Measurements from ENCODE around the gene PPP4C.
A peak's percentile ranks its signal among the peaks of the same experiment; 100 is the strongest.
"Not testable (repeated sequence)": the region's sequence is repeated elsewhere in the genome, so short reads cannot be mapped to it uniquely, and the experiment has no call there.

PPP4C gene

DNA sequence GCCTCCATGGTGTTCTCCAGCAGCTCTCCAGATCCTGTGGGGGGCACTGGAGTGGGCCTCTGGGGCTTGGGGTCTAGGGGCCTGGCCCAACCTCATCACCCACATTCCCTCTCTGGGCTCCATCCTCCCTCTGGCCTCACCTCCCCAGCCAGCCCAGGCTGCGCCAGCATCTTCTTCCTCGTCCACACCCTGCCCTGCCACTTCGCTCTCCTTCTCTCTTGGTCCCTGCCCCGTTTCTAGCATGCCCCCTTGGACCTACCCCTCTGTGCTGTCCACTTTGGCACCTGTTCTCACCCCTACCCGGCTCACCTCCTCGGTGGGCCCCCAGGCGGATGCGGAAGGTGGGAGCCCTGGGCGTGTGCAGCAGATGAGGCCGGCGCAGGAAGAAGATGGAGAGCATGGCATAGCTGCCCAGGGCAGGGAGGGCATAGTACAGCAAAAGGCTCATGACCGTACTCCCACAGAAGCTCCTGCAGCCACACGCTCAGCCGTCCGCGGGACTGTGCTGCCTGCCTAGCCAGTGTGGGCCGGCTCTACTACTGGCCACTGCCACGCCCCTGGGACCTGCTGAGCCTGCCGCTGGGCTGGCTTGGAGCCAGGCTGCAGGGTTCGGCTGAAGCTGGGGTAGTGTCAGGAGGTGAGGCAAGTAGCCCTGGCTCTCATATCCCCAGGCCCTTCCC, 37.4 kb downstream of the PPP4C start, which contains the start of gene GDPD3:
GDPD3 (minus strand) TSS at position 507 of the 680 bp plus-strand sequence; CDS start at position 448, 59 bp downstream.
- Mint-ChIP-seq H3K36me3 (peaks cover 7% of the 10 kb centered on the region), H3K27ac (no peak within 1 kb of the TSS), H3K9me3 (no peaks in the 10 kb centered on the region), H3K4me1 (peaks cover 12% of the 10 kb centered on the region), H3K4me3 (no peak within 1 kb of the TSS), H3K27me3 (no peaks in the 10 kb centered on the region)
- ATAC-seq (ENCODE audit: low read depth) (no peak), DNase-seq (ENCODE audit: low spot score in 2 of 2) (no peak)

DNA sequence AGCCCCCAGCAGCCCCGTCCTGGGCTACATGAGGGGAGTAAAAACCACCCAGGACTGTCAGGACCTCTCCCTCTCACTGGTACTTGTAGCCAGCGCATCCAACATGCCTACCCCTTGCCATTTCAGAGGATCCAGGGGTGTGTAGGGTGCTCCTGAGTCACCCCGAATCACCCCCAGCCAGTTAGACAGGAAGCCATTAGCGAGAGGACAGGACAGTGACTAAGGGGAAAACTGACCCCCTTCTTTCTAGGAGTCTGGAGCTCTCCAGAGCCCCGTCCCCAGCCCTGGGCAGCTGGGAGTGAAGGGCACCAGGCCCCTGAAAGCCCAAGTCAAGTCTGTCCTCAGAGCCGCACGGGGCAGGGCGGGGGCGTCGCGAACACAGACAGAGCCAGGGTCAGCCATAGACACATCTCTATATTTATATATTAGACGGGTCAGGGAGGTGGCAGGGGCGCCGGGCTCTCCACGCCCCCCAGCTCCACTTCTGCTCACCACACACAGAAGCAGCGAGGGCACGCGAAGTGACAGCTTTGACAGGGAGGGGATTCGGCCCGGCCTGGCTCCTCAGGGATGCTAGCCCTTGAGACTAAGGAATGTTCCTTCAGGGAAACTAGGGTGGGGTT, 38.0 kb downstream of the PPP4C start:
- ATAC-seq (ENCODE audit: low read depth) = no peak
- Mint-ChIP-seq H3K27ac (no peak overlapping the region), H3K36me3 (peaks cover 8% of the 10 kb centered on the region), H3K9me3 (no peaks in the 10 kb centered on the region), H3K27me3 (no peaks in the 10 kb centered on the region), H3K4me1 (peaks cover 12% of the 10 kb centered on the region), H3K4me3 (no peak overlapping the region)
- no peak for DNase-seq (ENCODE audit: low spot score in 2 of 2)

DNA sequence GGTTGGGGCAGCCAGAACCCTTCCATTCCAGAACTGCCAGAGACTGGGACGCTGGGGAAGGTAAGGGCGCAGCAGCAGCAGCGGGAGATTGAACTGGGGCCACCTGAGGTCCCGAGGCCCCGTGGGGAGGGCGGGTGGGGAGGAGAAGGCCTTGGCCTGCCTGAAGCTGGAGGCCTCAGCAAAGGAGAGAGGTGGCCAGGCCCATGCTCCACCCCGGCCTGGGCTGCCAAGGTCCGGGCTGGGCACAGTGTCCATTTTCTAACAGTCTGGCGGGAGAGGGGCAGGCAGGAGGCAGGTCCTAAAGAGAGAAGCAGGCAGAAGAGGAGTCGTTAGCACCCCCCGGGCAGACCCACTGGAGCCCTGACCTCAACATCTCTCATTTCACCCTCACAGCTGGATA, 38.6 kb downstream of the PPP4C start:
- no peaks in the 10 kb centered on the region for H3K27me3 Mint-ChIP-seq
- no peak overlapping the region for H3K4me3 Mint-ChIP-seq
- no peak overlapping the region for H3K27ac Mint-ChIP-seq
- H3K36me3 Mint-ChIP-seq = peaks cover 9% of the 10 kb centered on the region
- ATAC-seq (ENCODE audit: low read depth) (no peak), DNase-seq (ENCODE audit: low spot score in 2 of 2) (no peak)
- H3K9me3 Mint-ChIP-seq = no peaks in the 10 kb centered on the region
- H3K4me1 Mint-ChIP-seq = peaks cover 12% of the 10 kb centered on the region

DNA sequence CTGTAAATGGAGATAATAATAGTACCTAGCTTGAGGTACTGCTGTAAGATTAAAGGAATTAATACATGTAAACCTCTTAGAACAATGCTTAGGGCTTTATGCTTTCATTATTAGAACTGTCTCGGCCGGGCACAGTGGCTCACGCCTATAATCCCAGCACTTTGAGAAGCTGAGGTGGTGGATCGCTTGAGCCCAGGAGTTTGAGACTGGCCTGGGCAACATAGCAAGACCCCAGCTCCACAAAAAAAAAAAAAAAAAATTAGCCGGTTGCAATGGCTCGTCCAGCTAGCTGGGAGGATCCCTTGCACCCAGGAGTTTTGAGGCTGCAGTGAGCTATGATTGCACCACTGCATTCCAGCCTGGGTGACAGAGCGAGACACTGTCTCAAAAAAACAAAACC, 39.0 kb downstream of the PPP4C start:
- not testable (repeated sequence) for H3K4me3 Mint-ChIP-seq; H3K9me3 Mint-ChIP-seq; H3K27me3 Mint-ChIP-seq; H3K27ac Mint-ChIP-seq; ATAC-seq (ENCODE audit: low read depth); DNase-seq (ENCODE audit: low spot score in 2 of 2)
- Mint-ChIP-seq H3K36me3 (peaks cover 10% of the 10 kb centered on the region), H3K4me1 (peaks cover 12% of the 10 kb centered on the region)

DNA sequence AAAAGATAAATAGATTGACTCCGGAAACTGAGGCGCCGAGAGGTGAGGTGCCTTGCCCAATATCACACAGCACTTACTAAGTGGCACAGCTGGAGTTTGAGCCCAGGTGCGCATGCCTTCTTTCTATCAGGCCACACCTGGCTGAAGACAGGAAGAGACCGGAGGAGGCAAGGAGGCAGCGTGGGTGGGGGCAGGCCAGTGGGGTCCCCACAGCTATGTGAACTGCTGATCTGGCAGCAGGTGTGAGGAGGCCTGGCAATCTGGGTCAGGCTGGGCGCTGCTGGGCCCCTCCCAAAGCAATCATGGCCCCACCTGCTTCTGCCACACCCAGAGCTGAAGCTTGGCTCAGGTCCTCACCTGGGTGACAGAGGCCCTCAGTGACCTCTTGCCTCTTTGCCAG, 39.4 kb downstream of the PPP4C start:
- no peak for DNase-seq (ENCODE audit: low spot score in 2 of 2)
- Mint-ChIP-seq H3K4me3 (no peak overlapping the region), H3K27me3 (no peaks in the 10 kb centered on the region), H3K27ac (no peak overlapping the region), H3K4me1 (peaks cover 16% of the 10 kb centered on the region), H3K9me3 (no peaks in the 10 kb centered on the region), H3K36me3 (peaks cover 10% of the 10 kb centered on the region)
- peak; percentile 39 for ATAC-seq (ENCODE audit: low read depth)

DNA sequence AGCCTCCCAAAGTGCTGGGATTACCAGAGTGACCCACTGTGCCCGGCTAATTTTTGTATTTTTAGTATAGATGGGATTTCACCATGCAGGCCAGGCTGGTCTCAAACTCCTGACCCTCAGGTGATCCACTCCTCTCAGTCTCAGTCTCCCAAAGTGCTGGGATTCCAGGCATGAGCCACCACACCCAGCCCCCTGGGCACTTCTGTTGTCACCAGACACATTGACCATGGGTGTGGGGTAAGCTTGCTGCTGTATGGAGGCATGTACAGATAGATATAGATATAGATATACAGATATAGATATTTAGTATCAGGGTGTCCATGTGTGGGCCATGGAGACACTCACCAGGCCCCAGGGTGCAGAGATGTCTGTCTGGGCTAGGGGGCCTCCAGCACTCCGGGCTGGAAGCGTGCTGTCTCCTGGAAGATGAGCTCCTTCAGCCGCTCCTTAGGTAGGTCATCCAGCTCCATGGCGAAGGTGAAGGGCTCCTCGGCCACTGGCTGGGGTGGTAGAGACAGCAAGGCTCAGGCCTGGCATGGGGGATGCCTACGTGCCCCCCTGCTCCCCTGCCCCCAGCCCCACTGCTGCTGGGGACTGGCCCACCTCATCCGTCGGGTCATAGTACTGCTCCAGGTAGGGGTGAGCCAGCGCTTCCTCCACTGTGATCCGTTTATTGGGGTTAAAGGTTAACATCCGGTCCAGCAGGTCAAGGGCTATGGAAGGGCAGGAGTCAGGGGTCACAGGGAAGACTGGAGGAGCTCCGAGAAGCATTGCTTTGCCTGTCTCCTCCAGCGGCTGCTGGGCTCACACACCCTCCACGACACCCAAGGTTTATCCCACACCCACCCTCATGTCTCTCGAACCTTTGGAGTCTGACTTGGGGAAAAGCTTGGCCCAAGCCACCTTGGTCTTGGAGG, 40.8 kb downstream of the PPP4C start:
- H3K4me3 Mint-ChIP-seq = no peak overlapping the region
- H3K9me3 Mint-ChIP-seq = no peaks in the 10 kb centered on the region
- no peak for ATAC-seq (ENCODE audit: low read depth)
- H3K27me3 Mint-ChIP-seq = no peaks in the 10 kb centered on the region
- peaks cover 18% of the 10 kb centered on the region for H3K4me1 Mint-ChIP-seq
- DNase-seq (ENCODE audit: low spot score in 2 of 2) = no peak
- H3K27ac Mint-ChIP-seq = no peak overlapping the region
- H3K36me3 Mint-ChIP-seq = peaks cover 5% of the 10 kb centered on the region

DNA sequence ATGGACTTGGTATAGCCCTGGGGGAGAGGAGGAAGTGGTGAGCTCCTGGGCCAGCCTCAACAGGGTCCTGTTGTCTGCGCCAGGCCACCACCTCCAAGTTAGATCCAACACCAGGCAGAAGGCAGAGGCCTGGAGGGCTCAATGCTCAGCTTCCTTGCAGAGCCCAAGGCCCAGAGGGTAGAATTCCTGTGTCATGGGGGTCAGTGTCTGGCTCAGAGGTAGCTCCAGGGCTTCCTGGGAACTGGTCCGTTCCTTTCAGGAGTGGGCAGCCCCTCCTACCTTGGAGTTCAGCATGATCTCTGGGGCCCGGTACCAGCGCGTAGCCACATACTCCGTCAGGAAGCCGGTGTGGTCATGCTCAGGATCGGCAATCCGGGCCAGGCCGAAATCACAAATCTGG, 42.0 kb downstream of the PPP4C start:
- no peaks in the 10 kb centered on the region for H3K27me3 Mint-ChIP-seq

DNA sequence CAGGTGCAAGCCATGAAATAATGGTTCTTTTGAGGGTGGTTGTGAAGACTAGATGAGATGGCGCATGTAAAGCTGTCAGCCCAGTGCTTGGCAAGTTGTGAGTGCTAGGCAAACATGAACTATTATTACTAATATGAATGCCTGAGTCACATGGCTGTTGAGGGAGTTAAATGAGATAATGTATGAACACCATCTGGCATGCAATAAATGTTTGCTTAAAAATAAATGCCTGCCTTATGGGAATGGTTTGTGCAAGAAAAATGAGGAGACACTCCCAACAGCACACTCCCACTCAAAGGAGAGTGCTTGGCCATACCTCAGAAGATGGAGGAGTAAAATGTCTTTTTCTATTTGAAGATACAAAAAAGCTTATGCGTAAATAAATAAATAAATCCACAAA, 43.6 kb downstream of the PPP4C start:
- Mint-ChIP-seq H3K4me3 (no peak overlapping the region), H3K36me3 (peaks cover 5% of the 10 kb centered on the region), H3K27me3 (no peaks in the 10 kb centered on the region), H3K9me3 (no peaks in the 10 kb centered on the region), H3K27ac (no peak overlapping the region), H3K4me1 (peaks cover 20% of the 10 kb centered on the region)
- DNase-seq (ENCODE audit: low spot score in 2 of 2) = no peak
- no peak for ATAC-seq (ENCODE audit: low read depth)

More for the DNA sequence above, 42.0 kb downstream of the PPP4C start:
- Mint-ChIP-seq H3K9me3 (no peaks in the 10 kb centered on the region), H3K4me1 (peaks cover 23% of the 10 kb centered on the region), H3K4me3 (no peak overlapping the region), H3K36me3 (peaks cover 5% of the 10 kb centered on the region), H3K27ac (no peak overlapping the region)
- DNase-seq (ENCODE audit: low spot score in 2 of 2) (no peak), ATAC-seq (ENCODE audit: low read depth) (no peak)

GRCh38 chr16:30120340-30121105, 44.7 kb downstream of the PPP4C start:
- peak overlapping the region; percentile 14 for H3K4me3 Mint-ChIP-seq
- H3K27me3 Mint-ChIP-seq = no peaks in the 10 kb centered on the region
- H3K4me1 Mint-ChIP-seq = peaks cover 14% of the 10 kb centered on the region
- peak overlapping the region; percentile 20 for H3K27ac Mint-ChIP-seq
- no peaks in the 10 kb centered on the region for H3K9me3 Mint-ChIP-seq
- DNase-seq (ENCODE audit: low spot score in 2 of 2) (no peak), ATAC-seq (ENCODE audit: low read depth) (no peak)
- peaks cover 5% of the 10 kb centered on the region for H3K36me3 Mint-ChIP-seq

DNA sequence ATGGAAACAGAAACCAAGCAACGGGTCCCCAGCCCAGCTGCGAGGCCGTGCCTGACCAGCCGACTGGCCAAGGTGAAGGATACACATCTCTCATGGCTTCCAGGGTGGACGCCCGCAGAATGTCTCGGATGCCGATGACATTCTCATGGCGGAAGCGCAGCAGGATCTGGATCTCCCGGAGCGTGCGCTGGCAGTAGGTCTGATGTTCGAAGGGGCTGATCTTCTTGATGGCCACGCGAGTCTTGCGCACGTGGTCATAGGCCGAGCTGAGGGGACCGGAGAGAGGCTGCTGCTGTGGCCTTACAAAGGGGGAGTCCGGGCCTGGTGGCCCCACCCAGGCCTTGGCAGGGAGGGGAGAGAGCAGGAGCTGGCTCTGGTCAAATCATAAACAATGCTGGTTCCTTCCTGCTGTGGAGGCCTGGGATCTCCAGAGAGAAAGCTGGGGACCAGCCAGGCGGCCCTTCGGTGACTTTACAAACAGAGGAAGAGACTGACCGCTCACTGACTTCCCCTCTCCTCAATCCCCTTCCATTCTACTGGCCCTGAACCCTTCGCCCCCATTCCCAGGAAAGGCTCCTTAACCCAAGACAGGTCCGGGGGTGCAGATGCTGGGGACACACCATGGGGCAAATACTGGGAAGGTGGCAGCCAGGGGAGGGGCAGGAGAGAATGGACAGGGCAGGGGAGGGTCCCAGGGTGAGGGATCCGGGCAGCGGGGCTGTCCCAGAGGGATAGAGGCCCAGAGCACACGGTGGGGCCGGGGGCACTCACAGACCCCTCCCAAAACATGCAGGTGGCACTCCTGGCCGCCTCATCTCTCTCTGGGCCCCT, 46.2 kb downstream of the PPP4C start:
- H3K4me3 Mint-ChIP-seq = peak overlapping the region; percentile 88
- no peak for ATAC-seq (ENCODE audit: low read depth)
- DNase-seq (ENCODE audit: low spot score in 2 of 2) = no peak

DNA sequence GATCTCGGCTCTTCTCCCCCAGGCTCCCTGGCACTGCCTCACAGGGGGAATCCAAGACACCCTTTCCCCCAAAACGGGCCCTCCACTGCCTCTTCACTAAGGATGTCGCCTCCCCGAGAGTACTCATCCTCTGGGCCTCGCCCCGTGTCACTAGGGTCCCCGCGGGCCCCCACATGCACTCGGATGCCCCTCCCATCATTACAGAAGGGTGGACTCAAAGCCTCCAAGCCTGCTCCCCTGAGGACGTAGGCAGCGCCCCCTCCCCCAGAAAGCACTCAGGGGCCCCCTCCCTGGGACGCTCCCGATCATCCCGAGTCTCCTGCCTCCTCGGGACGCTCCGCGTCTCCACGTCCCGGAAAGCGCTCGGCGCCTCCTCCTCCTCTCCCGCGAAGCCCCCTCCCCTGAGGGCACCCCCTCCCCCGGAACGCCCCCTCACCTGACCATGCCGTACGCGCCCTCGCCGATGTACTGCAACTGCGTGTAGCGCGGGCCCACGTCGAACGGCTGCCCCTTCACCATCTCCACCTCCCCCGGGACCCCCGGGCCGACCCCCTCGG, 46.9 kb downstream of the PPP4C start:
- peaks cover 15% of the 10 kb centered on the region for H3K4me1 Mint-ChIP-seq
- peaks cover 5% of the 10 kb centered on the region for H3K36me3 Mint-ChIP-seq
- H3K27ac Mint-ChIP-seq = peak overlapping the region; percentile 53
- ATAC-seq (ENCODE audit: low read depth) (peak; percentile 20), DNase-seq (ENCODE audit: low spot score in 2 of 2) (peak in 1 of 2 donors; percentile 5)
- no peaks in the 10 kb centered on the region for H3K27me3 Mint-ChIP-seq
- peak overlapping the region; percentile 88 for H3K4me3 Mint-ChIP-seq
- no peaks in the 10 kb centered on the region for H3K9me3 Mint-ChIP-seq

More for the DNA sequence above, 46.2 kb downstream of the PPP4C start:
- Mint-ChIP-seq H3K27me3 (no peaks in the 10 kb centered on the region), H3K9me3 (no peaks in the 10 kb centered on the region), H3K27ac (peak overlapping the region; percentile 53), H3K36me3 (peaks cover 5% of the 10 kb centered on the region), H3K4me1 (peaks cover 15% of the 10 kb centered on the region)

- Mint-ChIP-seq H3K9me3 (no peaks in the 10 kb centered on the region), H3K4me3 (no peak overlapping the region), H3K4me1 (peaks cover 14% of the 10 kb centered on the region), H3K27me3 (no peaks in the 10 kb centered on the region), H3K27ac (no peak overlapping the region), H3K36me3 (no peaks in the 10 kb centered on the region)
- ATAC-seq (ENCODE audit: low read depth) (no peak), DNase-seq (ENCODE audit: low spot score in 2 of 2) (no peak)
Measured at GRCh38 chr16:30124985-30125379, 49.2 kb downstream of the PPP4C start.

GRCh38 chr16:30125690-30126089, 49.9 kb downstream of the PPP4C start:
- H3K4me3 Mint-ChIP-seq; H3K4me1 Mint-ChIP-seq; DNase-seq (ENCODE audit: low spot score in 2 of 2); ATAC-seq (ENCODE audit: low read depth); H3K27ac Mint-ChIP-seq; H3K9me3 Mint-ChIP-seq; H3K27me3 Mint-ChIP-seq; H3K36me3 Mint-ChIP-seq: not testable (repeated sequence)
